GM21529 (cell line): ENCODE results near the gene SACM1L.

Experiments
- ATAC-seq: cut with Tn5 transposase; IDR thresholded peaks from one replicate; pipeline ENCODE4 v1.9.1; 2021; ENCODE audit not compliant: unreplicated experiment

SACM1L gene

GRCh38 chr3:45688882-45689786 lies at the start of gene SACM1L:
TSS of gene SACM1L (plus strand) at chr3:45689396. CDS start at chr3:45689466, 70 bp downstream.
- peak; percentile 87 for ATAC-seq

DNA sequence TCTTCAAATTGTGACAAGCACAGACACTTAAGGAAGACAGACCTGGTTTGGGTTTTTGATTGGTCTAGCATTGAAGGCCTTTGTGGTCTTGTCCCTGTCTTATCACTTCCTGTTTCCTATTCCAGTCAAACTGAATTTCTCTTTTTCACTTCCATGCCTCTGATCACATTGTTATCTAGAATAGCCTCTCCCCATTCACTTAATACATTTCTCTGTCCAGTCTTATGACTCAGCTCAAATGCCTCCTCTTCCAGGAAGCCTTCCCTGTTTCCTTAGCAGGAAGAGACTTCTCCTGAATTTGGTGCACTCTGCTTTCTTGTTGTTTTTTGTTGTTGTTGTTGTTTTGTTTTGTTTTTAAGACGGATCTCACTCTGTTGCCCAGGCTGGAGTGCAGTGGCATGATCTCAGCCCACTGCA lies 49.1 kb upstream of the SACM1L start:
- ATAC-seq: no peak

DNA sequence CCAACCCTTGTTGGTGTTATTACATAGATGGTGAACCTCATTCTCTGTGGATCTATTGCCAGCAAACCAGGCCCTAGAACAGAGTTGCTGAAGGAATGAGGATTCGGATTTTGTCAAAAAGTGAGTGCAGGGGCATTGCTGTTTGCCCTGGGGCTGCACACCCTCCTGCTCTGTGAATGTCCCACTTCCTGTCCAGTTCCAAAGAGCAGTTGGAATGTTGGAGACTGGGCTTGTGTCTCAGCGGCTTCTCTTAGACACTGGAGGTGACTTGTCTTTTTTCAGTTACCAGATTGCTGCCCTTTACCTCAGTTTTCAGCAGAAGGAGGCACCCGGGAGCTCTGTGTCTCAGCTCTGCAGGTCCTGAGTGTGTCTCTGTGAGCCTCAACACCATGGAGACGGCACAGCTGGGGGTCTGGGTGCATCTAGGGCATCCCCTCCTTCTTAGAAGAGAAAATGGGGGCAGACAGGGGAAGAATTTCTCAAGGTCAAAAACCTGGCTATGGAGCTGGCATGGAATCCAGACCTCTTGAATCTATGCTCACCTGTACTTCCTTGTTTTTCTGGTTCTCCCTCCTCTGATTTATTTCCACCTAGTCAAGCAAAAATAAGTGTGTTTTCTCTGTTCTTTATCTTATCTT lies 48.4 kb upstream of the SACM1L start:
- no peak for ATAC-seq

DNA sequence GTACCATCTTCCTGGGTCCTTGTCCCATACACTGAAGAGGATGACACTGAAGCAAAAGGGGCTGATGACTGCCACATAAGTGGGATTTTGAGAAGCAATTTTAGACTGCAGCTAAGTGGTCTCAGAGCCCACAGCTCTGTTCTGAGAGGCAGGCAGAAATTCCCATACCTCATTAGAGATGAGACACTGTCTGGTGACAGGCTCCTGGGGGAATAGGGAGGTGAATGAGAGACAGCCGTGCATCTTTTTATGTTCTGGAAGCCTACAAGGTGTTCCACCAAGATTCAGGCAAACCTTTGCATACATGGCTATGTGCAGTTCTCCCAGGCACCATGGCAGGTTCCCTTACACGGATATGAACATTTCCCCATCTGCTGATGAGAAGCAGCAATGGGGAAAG lies 47.4 kb upstream of the SACM1L start:
- ATAC-seq: no peak

- no peak for ATAC-seq
Observed at GRCh38 chr3:45642731-45643152, 46.5 kb upstream of the SACM1L start.

DNA sequence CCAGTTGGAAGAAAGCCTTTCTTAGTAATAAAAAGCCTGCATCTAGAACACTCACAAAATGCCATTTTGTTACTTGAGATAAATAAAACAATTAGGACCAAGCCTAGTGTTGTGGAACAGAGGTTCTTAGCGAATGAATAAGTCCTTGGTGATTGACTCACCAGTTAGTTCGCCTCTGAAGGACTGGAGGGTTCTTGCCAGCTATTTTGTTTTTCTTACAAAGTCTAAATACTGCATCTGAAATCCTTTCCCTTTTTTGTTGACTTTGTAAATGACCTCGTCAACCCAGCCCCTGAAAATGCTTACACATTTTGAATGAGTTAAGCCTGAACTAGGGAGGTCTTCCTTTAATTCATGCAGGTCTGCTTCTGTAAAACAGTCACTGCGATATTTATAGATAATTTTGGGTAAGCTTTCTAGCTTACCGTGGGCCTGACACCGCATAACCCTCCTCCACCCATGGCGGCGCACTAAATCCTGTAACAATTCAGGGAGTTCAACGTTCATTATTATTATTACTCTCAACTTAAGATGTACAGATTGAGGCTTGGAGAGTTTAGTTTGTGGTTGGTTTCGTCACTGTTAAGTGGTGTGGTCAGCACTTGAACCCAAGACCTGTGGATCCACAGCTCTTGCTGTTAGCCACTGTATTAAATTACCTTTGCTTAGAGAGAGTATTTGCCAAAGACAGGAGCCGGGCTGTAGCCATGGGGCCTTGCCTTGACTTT lies 45.0 kb upstream of the SACM1L start:
- no peak for ATAC-seq

DNA sequence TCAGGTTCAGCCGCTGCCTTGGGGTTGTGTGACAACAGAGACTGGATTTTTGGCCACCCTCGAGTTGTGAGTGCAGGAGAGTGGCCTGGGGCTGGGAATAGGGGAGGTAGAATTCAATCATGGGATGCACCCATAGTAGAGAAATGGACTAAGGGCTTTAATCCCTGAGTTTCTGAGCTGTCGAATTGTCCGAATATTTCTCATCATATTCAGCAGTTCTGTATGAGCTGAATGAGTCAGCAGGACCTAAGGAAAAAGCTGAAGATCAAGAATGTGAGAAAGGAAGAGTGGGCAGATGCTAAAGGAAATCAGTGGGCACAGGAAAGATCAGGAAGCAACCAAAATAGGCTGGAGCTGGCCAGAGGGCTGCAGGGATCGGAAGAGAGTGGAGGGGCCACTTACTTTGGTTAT lies 44.4 kb upstream of the SACM1L start:
- no peak for ATAC-seq

DNA sequence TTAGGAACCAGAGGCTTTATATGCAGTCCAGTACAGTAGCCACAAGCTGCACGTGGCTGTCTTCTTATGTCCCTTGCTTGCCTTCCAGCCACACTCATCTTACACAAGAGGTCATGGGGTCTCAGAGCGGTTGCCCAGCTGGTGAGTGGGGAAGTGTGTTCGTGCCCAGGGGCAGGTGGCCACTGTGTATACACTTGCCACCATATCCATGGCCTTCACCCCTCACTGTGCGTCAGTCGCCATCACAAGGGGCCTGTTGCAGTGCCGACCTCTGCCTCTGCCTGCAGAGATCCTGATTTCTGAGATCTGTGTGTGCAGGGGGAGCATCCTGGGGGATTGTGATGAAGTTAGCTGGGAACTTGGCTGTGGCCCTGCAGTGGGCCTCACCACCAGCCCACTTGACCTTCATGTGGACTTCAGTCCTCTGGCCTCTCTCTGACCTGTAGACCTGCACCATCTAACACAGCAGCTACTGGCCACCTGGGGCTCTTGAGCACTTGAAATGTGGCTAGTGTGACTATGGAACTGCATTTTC lies 43.1 kb upstream of the SACM1L start:
- no peak for ATAC-seq

- no peak for ATAC-seq
Observed at GRCh38 chr3:45647148-45647619, 42.0 kb upstream of the SACM1L start.

DNA sequence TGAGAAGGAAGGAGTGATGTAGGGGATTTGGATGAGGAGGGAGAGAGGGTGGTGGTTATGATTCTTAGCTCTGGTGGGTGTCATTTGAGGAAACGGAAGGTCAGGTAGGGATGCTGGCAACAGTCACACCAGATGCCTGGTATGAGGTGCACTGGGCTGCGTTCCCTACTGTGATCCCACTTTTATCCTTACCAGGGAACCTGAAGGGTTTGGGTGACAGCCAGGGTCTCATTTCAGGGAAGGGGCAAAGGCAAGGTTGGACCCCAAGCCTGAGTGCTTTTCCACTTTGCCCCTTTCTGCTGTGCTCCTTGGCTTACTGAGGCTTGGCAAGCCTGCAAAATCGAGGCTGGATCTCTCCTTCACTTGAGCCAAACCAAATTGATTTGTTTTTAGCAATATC lies 36.0 kb upstream of the SACM1L start:
- no peak for ATAC-seq

DNA sequence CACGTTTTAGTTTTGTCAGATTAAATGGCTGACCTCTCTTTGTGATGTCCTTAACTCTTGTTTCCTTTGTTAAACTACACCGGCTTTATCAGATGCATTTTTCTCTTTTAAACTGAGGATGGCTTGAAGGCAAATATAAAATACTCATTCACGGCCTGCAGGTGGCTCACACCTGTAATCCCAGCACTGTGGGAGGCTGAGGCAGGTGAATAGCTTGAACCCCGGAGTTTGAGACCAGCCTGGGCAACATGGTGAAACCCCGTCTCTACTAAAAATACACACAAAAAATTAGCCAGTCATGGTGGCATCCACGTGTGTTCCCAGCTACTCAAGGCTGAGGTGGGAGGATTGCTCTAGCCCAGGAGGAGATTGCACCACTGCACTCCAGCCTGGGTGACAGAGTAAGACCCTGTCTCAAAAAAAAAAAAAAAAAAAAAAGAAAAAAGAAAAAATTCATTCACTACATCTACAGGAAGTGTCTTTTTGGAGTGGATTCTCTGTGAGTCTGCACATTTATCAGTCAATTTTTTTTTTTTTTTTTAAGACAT lies 34.7 kb upstream of the SACM1L start:
- ATAC-seq: no peak

GRCh38 chr3:45655906-45656305 lies 33.3 kb upstream of the SACM1L start:
- ATAC-seq: no peak

DNA sequence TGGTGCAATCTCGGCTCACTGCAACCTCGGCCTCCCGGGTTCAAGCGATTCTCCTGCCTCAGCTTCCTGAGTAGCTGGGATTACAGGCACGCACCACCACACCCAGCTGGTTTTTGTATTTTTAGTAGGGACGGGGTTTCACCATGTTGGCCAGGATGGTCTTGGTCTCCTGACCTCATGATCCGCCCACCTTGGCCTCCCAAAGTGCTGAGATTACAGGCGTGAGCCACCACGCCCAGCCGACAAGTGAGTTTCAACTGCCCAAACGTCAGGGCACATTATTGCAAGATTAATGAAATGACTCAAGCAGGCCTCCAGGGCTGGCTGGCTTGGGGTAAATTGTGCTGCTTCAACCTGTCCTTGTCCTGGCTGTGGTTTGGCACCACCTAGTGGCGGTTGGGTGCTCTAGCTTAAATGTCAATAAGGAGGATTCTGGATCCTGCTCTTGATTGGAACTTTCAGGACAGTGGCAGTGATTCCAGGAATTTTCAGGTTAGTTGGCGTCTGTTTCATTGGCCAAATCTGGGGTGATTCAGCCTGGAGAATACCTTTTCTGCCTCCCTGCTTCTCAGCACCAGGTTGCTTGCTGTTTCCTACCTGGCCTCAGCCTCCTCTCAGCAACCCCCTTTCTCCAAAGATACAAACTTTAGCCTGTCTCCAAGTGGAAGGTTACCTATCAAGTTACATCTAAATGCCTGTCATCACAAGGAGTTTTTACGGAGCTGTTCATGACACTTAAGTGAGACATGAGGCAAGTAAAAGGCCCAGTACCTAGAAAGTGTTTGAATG lies 32.4 kb upstream of the SACM1L start:
- ATAC-seq: no peak

DNA sequence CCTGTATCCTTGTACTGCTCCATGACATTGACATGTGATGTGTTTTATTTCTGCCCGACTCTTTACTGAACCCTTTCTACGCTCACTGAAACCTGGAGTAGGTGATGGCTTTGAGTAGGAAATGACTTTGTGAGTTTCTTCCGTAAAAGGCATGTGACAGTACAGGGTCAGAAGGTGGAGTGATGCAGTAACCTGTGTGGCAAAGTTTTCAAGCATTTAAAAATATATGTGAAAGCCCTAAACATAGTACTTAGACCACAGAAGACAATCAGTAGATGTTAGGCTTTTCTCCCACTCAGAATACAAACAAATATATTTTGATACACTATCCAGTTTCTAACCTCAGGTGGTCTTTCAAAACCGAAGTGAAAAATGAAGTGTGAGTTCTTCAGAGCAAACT lies 31.3 kb upstream of the SACM1L start:
- peak; percentile 67 for ATAC-seq

GRCh38 chr3:45659661-45660566 lies 29.3 kb upstream of the SACM1L start:
- no peak for ATAC-seq

DNA sequence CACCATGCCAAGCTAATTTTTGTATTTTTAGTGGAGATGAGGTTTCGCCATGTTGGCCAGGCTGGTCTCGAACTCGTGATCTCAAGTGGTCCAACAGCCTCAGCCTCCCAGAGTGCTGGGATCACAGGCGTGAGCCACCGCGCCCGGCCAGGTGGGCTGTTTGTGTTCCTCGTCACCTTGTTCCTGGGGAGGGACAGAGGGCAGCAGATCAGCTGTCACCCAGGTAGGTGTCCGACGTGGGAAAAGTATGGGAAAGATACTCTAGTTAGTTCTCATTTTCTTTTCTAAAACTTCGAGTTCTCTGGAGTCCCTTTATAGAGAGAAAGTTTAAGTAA lies 28.7 kb upstream of the SACM1L start:
- ATAC-seq: no peak

- peak; percentile 86 for ATAC-seq
Observed at GRCh38 chr3:45664578-45664977, 24.6 kb upstream of the SACM1L start.

GRCh38 chr3:45665101-45665572 lies 24.1 kb upstream of the SACM1L start:
- no peak for ATAC-seq

DNA sequence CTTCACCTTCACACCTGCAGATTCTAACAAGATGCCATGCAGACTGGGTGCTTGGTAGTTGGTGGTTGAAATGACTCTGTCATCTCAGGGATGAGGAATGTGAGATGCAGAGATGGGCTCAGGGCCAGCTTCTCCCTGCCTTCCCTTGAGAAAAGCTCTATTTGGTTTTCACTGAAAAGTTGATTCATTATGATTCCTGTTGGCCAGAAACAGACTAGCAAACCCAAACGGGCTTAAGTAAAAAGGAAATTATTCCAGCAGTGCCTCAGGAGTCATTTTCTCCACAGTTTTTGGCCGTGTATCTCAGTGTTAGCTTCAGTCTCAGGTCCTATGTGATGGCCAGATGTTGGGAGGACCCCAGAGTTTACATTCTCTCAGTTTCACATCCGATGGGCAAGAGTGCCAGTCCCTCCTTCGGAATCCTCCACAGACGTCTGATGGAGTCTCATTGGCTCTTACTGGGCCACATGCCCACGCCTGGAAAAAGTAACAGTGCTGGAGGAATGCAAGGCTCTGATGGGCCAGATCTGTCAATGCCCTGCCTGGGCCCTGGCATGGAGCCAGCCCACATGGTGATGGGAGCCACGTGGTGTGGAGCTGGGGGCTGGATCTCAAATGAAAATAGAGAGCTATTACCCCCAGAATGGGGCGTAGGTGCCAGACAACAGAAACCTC lies 22.3 kb upstream of the SACM1L start:
- ATAC-seq: no peak
